ENCODE results near the gene H2BK1. TPM values are rescaled to one million over a fixed set of nuclear protein-coding genes. Genes with fewer than 3 reads are reported as not detected.

Gene H2BK1
- total RNA-seq, 2 donors from 2014 or later: 3.0 TPM; not detected in 1

DNA sequence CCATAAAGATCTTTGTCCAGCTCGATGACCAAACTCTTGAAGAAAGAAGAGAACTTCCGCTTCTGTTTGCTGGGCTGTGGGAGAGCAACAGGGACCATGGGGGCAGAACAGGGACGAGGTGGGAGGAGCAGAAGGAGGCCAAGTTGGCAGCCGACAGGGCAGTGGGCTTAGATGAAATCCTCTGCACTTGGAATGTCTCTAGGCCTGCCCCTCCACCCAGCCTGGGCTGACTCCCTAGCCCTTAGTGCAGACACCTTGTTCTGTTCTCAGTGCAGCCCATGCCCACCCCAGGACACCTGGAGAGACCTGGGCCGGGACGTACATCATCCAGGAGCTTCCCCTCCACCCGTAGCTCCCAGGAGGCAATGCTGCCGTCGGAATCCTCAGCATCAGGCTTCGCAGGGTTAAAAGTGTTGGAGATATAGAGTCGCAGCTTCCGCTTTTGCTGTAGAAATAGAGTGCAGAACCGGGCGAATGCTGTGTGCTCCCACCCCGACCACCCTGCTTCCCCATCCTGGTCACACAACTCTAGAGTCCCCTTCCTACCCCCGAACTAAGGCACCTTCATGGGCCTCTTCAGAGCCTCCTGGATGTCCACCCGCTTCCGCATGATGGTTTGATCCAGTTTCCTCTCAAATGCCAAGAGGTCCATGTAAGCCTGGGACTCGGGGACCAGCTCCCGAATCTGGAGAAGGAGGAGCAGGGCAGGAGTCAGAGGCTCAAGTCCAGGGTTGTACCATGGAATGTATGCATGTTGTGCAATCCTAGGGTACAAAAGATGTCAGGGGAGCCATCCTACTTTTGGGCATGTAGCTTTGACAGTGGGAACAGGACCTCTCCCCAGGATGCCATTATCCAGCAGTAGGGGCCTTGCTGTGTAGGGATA lies 32.1 kb upstream of the H2BK1 start:
- Histone ChIP-seq H3K36me3 (peaks cover 2 to 4% of the 10 kb centered on the region in 2 donors), H3K4me1 (replicated peaks) (no peaks in the 10 kb centered on the region), H3K9me3 (no peaks in the 10 kb centered on the region), H3K4me3 (no peak overlapping the region), H3K27ac (no peak overlapping the region), H3K27me3 (replicated peaks; ENCODE audit: insufficient read depth) (no peaks in the 10 kb centered on the region)
- DNase-seq (ENCODE audit: low spot score): no peak
- intact Hi-C loops (cut with DNase I): no loop called here
- TF ChIP-seq CTCF (IDR thresholded peaks at IDR 0.05): no peak
- no peak for TF ChIP-seq POLR2A (IDR thresholded peaks at IDR 0.05)
- no peak for TF ChIP-seq POLR2AphosphoS5 (IDR thresholded peaks at IDR 0.05)
- WGBS: 71% methylated on average over 20 of the region's 20 CpGs

- 87% methylated on average over 8 of the region's 9 CpGs for WGBS
- H3K9me3 ChIP-seq: no peaks in the 10 kb centered on the region
- no peak overlapping the region for H3K4me3 ChIP-seq
- intact Hi-C loops (cut with DNase I): no loop called here
- H3K4me1 ChIP-seq (replicated peaks): no peaks in the 10 kb centered on the region
- no peak for DNase-seq (ENCODE audit: low spot score)
- no peaks in the 10 kb centered on the region for H3K27me3 ChIP-seq (replicated peaks; ENCODE audit: insufficient read depth)
- no peak overlapping the region for H3K27ac ChIP-seq
- peaks cover 2 to 5% of the 10 kb centered on the region in 2 donors for H3K36me3 ChIP-seq
- no peak for TF ChIP-seq CTCF (IDR thresholded peaks at IDR 0.05)
- TF ChIP-seq POLR2A (IDR thresholded peaks at IDR 0.05): no peak
- TF ChIP-seq POLR2AphosphoS5 (IDR thresholded peaks at IDR 0.05): no peak
Measured at GRCh38 chr7:151241755-151242096, 31.4 kb upstream of the H2BK1 start.

GRCh38 chr7:151240942-151241754 lies 30.9 kb upstream of the H2BK1 start:
- WGBS: 88% methylated on average over 7 of the region's 7 CpGs

DNA sequence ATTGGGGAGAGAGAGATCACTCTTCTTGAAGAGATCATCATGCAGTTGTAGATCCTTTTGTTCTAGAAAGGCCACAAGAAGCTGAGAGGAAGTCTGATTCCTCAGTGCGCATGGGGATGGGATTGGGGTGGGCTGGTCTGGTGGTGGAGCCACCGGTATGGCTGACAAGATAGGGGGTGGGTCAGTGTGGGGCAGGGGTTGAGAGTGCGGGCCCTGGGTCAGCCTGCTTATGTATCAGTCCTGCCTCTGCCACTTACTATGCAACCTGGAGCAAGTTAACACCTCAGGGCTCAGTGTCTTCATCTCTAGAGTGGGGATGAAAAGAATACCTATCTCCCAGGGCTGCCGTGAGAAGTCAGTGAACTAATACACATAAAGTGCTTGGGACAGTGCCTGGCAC lies 30.2 kb upstream of the H2BK1 start:
- no peak for DNase-seq (ENCODE audit: low spot score)
- H3K27me3 ChIP-seq (replicated peaks; ENCODE audit: insufficient read depth): no peaks in the 10 kb centered on the region
- intact Hi-C loops (cut with DNase I): no loop called here
- WGBS: 71% methylated on average over 4 of the region's 4 CpGs
- H3K9me3 ChIP-seq: no peaks in the 10 kb centered on the region
- no peak overlapping the region for H3K4me3 ChIP-seq
- H3K36me3 ChIP-seq: peaks cover 2 to 5% of the 10 kb centered on the region in 2 donors
- TF ChIP-seq POLR2AphosphoS5 (IDR thresholded peaks at IDR 0.05): no peak
- TF ChIP-seq POLR2A (IDR thresholded peaks at IDR 0.05): no peak
- no peak for TF ChIP-seq CTCF (IDR thresholded peaks at IDR 0.05)
- no peaks in the 10 kb centered on the region for H3K4me1 ChIP-seq (replicated peaks)
- H3K27ac ChIP-seq: no peak overlapping the region

More at GRCh38 chr7:151240942-151241754, 30.9 kb upstream of the H2BK1 start:
- intact Hi-C loops (cut with DNase I): no loop called here
- no peaks in the 10 kb centered on the region for H3K27me3 ChIP-seq (replicated peaks; ENCODE audit: insufficient read depth)
- TF ChIP-seq CTCF (IDR thresholded peaks at IDR 0.05) (no peak), POLR2A (IDR thresholded peaks at IDR 0.05) (no peak), POLR2AphosphoS5 (IDR thresholded peaks at IDR 0.05) (no peak)
- H3K27ac ChIP-seq: no peak overlapping the region
- no peaks in the 10 kb centered on the region for H3K4me1 ChIP-seq (replicated peaks)
- DNase-seq (ENCODE audit: low spot score): no peak
- H3K36me3 ChIP-seq: peaks cover 2 to 5% of the 10 kb centered on the region in 2 donors
- H3K4me3 ChIP-seq: no peak overlapping the region
- no peaks in the 10 kb centered on the region for H3K9me3 ChIP-seq
